Measurements from ENCODE around the gene BEST2.

Gene BEST2

DNA sequence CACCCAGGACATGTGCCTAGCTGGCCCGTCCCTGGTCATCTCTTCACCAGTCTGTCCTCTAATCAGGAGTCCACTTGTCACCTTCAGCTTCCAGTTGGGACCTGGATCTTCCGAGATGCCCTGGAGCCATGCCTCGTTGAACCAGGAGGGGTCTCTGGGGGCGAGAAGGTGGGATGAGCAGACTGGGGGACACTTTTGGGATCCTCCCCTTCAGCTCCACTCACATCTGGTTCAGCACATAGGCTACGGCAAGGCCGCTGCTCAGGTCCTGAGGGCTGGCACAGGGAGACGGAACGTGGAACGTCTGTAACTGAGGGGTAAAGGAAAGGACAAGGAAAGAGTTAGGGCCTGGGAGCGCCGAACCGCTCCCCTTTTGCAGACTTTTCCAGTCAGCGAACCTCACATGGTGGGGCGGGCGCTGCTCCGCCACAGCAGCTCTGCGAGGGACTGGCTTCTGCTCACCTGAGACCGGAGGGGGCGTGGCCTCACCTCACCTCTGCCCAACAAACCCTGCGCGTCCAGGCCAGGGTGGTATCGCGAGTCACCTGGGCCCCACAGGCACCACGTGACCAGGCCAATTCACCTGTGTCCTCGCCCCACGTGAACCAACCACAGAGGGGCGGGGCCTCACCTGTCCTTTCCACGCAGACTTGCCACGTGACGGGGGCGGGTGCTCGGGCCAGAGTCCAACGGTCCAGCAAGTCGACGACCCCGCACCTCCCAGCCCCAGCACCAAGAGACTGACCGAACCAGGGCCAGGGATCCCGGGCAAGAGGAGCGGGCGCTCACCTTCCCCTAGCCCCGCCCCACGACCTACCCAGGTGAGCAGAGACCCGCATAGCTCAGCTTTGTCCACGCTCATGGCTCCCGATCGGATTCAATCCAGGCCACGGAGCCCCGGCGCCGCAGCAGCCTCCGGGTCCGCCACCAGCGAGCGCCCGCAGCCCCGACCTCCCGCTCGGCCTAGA, 23.3 kb downstream of the BEST2 start, which contains the start of gene HOOK2:
Gene HOOK2 (minus strand): TSS at position 965 of the 968 bp plus-strand sequence. CDS start 103 bp downstream, at position 862.
- Histone ChIP-seq H3K9me3 (ENCODE audit: insufficient read depth, low read depth, low read length) (no peaks in the 10 kb centered on the region), H3F3A (ENCODE audit: low read depth) (no peaks in the 10 kb centered on the region), H3K4me2 (ENCODE audit: low read depth, low read length, poor library complexity, severe bottlenecking) (peak within 1 kb of the TSS; percentile 96), H3K4me3 (ENCODE audit: low read length, poor library complexity, severe bottlenecking) (peak within 1 kb of the TSS; percentile 86), H3K9me2 (replicated peaks; ENCODE audit: low read depth, low read length) (no peaks in the 10 kb centered on the region), H3K27me3 (ENCODE audit: insufficient read depth, low read length, poor library complexity, severe bottlenecking) (no peaks in the 10 kb centered on the region), H3K36me3 (ENCODE audit: insufficient read depth, low read length) (no peaks in the 10 kb centered on the region), H3K79me2 (ENCODE audit: insufficient read depth, low read length) (no peaks in the 10 kb centered on the region), H3K9ac (ENCODE audit: low read depth, low read length, poor library complexity, severe bottlenecking) (peak within 1 kb of the TSS; percentile 76), H2AFZ (ENCODE audit: low read length) (peak within 1 kb of the TSS; percentile 94), H4K20me1 (ENCODE audit: insufficient read depth, low read length, poor library complexity, severe bottlenecking) (no peaks in the 10 kb centered on the region), H3K4me1 (ENCODE audit: insufficient read depth, low read length, poor library complexity, severe bottlenecking) (peaks cover 27% of the 10 kb centered on the region)
- no peak for TF ChIP-seq CTCF (conservative IDR thresholded peaks at IDR 0.05; ENCODE audit: low read length)
- no peak for TF ChIP-seq EZH2phosphoT487 (IDR thresholded peaks at IDR 0.05; ENCODE audit: borderline replicate concordance)

DNA sequence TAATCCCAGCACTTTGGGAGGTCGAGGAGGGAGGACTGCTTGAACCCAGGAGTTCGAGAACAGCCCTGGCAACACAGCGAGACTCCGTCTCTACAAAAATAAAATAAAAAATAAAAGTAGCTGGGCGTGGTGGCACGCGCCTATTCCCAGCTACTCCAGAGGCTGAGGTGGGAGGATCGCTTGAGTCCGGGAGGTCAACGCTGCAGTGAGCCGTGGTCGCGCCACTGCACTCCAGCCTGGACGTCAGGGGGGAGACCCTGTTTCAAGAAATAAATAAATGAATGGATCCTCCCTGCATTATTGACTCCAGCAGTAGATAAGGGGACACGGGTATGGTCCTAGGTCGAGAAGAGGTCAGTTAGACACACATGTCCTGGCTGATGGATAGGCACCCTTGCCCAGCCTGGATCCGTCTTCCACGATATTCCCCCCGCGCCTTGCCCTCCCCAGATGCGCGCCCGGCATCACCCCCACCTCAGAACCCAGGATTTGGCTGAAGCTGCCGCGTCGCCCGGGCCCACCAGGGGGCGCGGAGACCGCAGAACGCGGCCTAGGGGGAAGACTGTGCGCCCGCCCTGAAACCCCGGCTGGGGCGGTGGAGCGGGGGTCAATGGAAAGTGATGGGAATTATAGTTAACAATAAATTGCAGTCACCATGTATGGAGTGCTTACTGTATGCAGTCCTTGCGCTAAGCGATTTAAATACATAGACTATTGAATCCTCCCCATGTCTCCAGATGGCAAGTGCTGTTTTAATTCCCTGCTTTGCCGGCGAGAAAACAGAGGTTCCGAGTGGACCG, 25.8 kb downstream of the BEST2 start:
- H3K4me3 ChIP-seq (ENCODE audit: low read length, poor library complexity, severe bottlenecking), result peak overlapping the region; percentile 79
- peak overlapping the region; percentile 79 for H3K9ac ChIP-seq (ENCODE audit: low read depth, low read length, poor library complexity, severe bottlenecking)
- no peaks in the 10 kb centered on the region for H3K9me2 ChIP-seq (replicated peaks; ENCODE audit: low read depth, low read length)
- no peak for TF ChIP-seq EZH2phosphoT487 (IDR thresholded peaks at IDR 0.05; ENCODE audit: borderline replicate concordance)
- TF ChIP-seq CTCF (conservative IDR thresholded peaks at IDR 0.05; ENCODE audit: low read length), result peak; percentile 95
- no peaks in the 10 kb centered on the region for H3K27me3 ChIP-seq (ENCODE audit: insufficient read depth, low read length, poor library complexity, severe bottlenecking)
- no peaks in the 10 kb centered on the region for H3K36me3 ChIP-seq (ENCODE audit: insufficient read depth, low read length)
- no peaks in the 10 kb centered on the region for H4K20me1 ChIP-seq (ENCODE audit: insufficient read depth, low read length, poor library complexity, severe bottlenecking)
- no peaks in the 10 kb centered on the region for H3K79me2 ChIP-seq (ENCODE audit: insufficient read depth, low read length)
- peaks cover 31% of the 10 kb centered on the region for H3K4me1 ChIP-seq (ENCODE audit: insufficient read depth, low read length, poor library complexity, severe bottlenecking)
- peak overlapping the region; percentile 98 for H3K4me2 ChIP-seq (ENCODE audit: low read depth, low read length, poor library complexity, severe bottlenecking)
- no peaks in the 10 kb centered on the region for H3F3A ChIP-seq (ENCODE audit: low read depth)
- H2AFZ ChIP-seq (ENCODE audit: low read length), result peak overlapping the region; percentile 88
- H3K9me3 ChIP-seq (ENCODE audit: insufficient read depth, low read depth, low read length), result no peaks in the 10 kb centered on the region

DNA sequence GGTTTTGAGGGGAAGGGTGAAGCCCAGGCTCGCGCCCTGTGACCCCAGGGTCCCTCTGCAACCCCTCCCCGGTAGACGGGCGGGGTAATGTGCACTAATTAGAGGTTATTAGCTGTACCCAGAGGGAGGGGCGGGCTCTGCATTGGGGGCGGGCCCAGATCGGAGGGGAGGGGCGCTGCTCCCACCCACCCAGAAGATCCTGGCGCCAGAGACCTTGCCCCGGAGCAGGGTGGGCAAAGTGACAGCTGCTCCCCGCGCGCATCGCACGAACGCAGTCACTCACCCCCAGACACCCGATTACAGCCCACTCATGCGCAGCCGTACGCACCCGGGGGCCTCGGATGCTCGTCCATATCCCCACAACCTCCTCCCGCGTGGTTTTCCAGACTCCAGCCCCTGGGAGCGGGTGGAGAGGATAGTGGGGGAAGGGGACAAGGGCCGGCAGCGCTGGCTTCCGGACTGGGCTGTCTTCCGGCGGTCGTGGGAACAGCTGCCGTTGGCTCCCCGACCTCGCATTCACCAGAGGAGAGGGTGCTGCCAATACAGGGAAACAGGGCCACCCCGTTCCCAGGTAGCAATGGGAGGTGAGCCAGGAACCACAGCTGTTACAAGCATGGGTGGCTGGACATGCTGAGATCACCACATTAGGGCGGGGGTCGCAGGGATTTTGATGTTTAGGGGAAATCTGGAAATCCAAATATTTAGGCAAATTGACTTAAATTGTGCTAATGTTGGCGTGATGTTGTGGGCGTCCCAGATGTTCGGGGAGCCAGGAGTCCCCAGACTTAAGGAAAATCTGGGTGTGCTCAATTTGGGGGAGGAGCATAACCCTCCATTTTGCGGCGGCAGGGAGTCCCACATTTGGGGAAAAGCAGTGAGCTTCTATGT, 26.7 kb downstream of the BEST2 start:
- no peaks in the 10 kb centered on the region for H3K36me3 ChIP-seq (ENCODE audit: insufficient read depth, low read length)
- peak overlapping the region; percentile 79 for H3K4me3 ChIP-seq (ENCODE audit: low read length, poor library complexity, severe bottlenecking)
- TF ChIP-seq EZH2phosphoT487 (IDR thresholded peaks at IDR 0.05; ENCODE audit: borderline replicate concordance) (no peak), CTCF (conservative IDR thresholded peaks at IDR 0.05; ENCODE audit: low read length) (no peak)
- H3K4me1 ChIP-seq (ENCODE audit: insufficient read depth, low read length, poor library complexity, severe bottlenecking), result peaks cover 36% of the 10 kb centered on the region
- H3K9me3 ChIP-seq (ENCODE audit: insufficient read depth, low read depth, low read length), result no peaks in the 10 kb centered on the region
- H3K4me2 ChIP-seq (ENCODE audit: low read depth, low read length, poor library complexity, severe bottlenecking), result peak overlapping the region; percentile 98
- H3F3A ChIP-seq (ENCODE audit: low read depth), result no peaks in the 10 kb centered on the region
- H4K20me1 ChIP-seq (ENCODE audit: insufficient read depth, low read length, poor library complexity, severe bottlenecking), result no peaks in the 10 kb centered on the region
- H3K79me2 ChIP-seq (ENCODE audit: insufficient read depth, low read length), result no peaks in the 10 kb centered on the region
- H3K27me3 ChIP-seq (ENCODE audit: insufficient read depth, low read length, poor library complexity, severe bottlenecking), result no peaks in the 10 kb centered on the region
- H3K9ac ChIP-seq (ENCODE audit: low read depth, low read length, poor library complexity, severe bottlenecking), result peak overlapping the region; percentile 79
- peak overlapping the region; percentile 88 for H2AFZ ChIP-seq (ENCODE audit: low read length)
- no peaks in the 10 kb centered on the region for H3K9me2 ChIP-seq (replicated peaks; ENCODE audit: low read depth, low read length)

Data from Loucy (cell line).